ENCODE results near the gene CHST13.

The CHST13 gene

GRCh38 chr3:126488185-126488584, 35.8 kb upstream of the CHST13 start:
- DNase-seq (ENCODE audit: low spot score): peak; percentile 66

- no peak for DNase-seq (ENCODE audit: low spot score)
Measured at GRCh38 chr3:126488886-126489569, 34.9 kb upstream of the CHST13 start.

- DNase-seq (ENCODE audit: low spot score): peak; percentile 48
Measured at GRCh38 chr3:126490619-126491018, 33.3 kb upstream of the CHST13 start.

- no peak for DNase-seq (ENCODE audit: low spot score)
Measured at GRCh38 chr3:126491221-126492013, 32.5 kb upstream of the CHST13 start.

GRCh38 chr3:126493051-126493450, 30.9 kb upstream of the CHST13 start:
- no peak for DNase-seq (ENCODE audit: low spot score)

- DNase-seq (ENCODE audit: low spot score): no peak
Measured at GRCh38 chr3:126493739-126494138, 30.2 kb upstream of the CHST13 start.

- no peak for DNase-seq (ENCODE audit: low spot score)
Measured at GRCh38 chr3:126494204-126494969, 29.6 kb upstream of the CHST13 start.

- DNase-seq (ENCODE audit: low spot score): no peak
Measured at GRCh38 chr3:126494970-126495230, 29.1 kb upstream of the CHST13 start.

- no peak for DNase-seq (ENCODE audit: low spot score)
Measured at GRCh38 chr3:126495786-126496185, 28.2 kb upstream of the CHST13 start.

- DNase-seq (ENCODE audit: low spot score): no peak
Measured at GRCh38 chr3:126496894-126497850, 26.8 kb upstream of the CHST13 start.

GRCh38 chr3:126497956-126498355, 26.0 kb upstream of the CHST13 start:
- no peak for DNase-seq (ENCODE audit: low spot score)

- DNase-seq (ENCODE audit: low spot score): no peak
Measured at GRCh38 chr3:126498461-126498860, 25.5 kb upstream of the CHST13 start.

GRCh38 chr3:126498929-126499328, 25.0 kb upstream of the CHST13 start:
- DNase-seq (ENCODE audit: low spot score): no peak

GRCh38 chr3:126499401-126499800, 24.6 kb upstream of the CHST13 start:
- DNase-seq (ENCODE audit: low spot score): no peak

- DNase-seq (ENCODE audit: low spot score): no peak
Measured at GRCh38 chr3:126500016-126500415, 23.9 kb upstream of the CHST13 start.

GRCh38 chr3:126501054-126501453, 22.9 kb upstream of the CHST13 start:
- DNase-seq (ENCODE audit: low spot score): no peak

- DNase-seq (ENCODE audit: low spot score): no peak
Measured at GRCh38 chr3:126501736-126502135, 22.2 kb upstream of the CHST13 start.

- DNase-seq (ENCODE audit: low spot score): no peak
Measured at GRCh38 chr3:126502656-126503055, 21.3 kb upstream of the CHST13 start.

GRCh38 chr3:126503701-126504100, 20.3 kb upstream of the CHST13 start:
- no peak for DNase-seq (ENCODE audit: low spot score)

- no peak for DNase-seq (ENCODE audit: low spot score)
Measured at GRCh38 chr3:126507886-126508285, 16.1 kb upstream of the CHST13 start.

GRCh38 chr3:126508564-126508964, 15.4 kb upstream of the CHST13 start:
- DNase-seq (ENCODE audit: low spot score): no peak

Measured in HuH-7 (cell line).